RWPE2 (cell line): ENCODE results near the gene COL27A1.

ENCODE experiments used
- ATAC-seq: fragments of 200-7000 bp; cut with Tn5 transposase; 3 replicates; pipeline ENCODE4 v1.9.1; 2021; ENCODE audit warnings: low read depth
- DNase-seq: peaks from one replicate; pipeline ENCODE4 v3.0.0-alpha.2; 2020; ENCODE audit warnings: low spot score
- H3K27ac ChIP-seq: fragments of 450-650 bp; 2 replicates; pipeline ENCODE4 v1.5.1; 2017; ENCODE audit warnings: mild to moderate bottlenecking; ENCODE audit not compliant: poor library complexity, severe bottlenecking
- H3K27me3 ChIP-seq: fragments of 250-450 bp; sonication (Bioruptor Pico); 2 replicates; pipeline ENCODE4 v1.5.1; 2021; ENCODE audit warnings: mild to moderate bottlenecking, moderate library complexity; ENCODE audit not compliant: insufficient read depth, poor library complexity, severe bottlenecking
- H3K36me3 ChIP-seq: fragments of 250-450 bp; sonication (Bioruptor Pico); 2 replicates; pipeline ENCODE4 v1.5.1; 2020; ENCODE audit warnings: low read depth, mild to moderate bottlenecking, moderate library complexity
- H3K4me1 ChIP-seq: fragments of 250-450 bp; sonication (Bioruptor Pico); 2 replicates; pipeline ENCODE4 v1.5.1; 2021; ENCODE audit warnings: mild to moderate bottlenecking, moderate library complexity; ENCODE audit not compliant: insufficient read depth, poor library complexity, severe bottlenecking
- H3K4me3 ChIP-seq: fragments of 250-450 bp; sonication (Bioruptor Pico); 2 replicates; pipeline ENCODE4 v1.5.1; 2021; ENCODE audit warnings: mild to moderate bottlenecking, moderate library complexity; ENCODE audit not compliant: severe bottlenecking
- H3K9me3 ChIP-seq: fragments of 250-450 bp; sonication (Bioruptor Pico); 2 replicates; pipeline ENCODE4 v1.5.1; 2021; ENCODE audit warnings: mild to moderate bottlenecking, moderate library complexity; ENCODE audit not compliant: severe bottlenecking
- CTCF ChIP-seq: fragments of 450-650 bp; IDR thresholded peaks from one replicate; pipeline ENCODE4 v1.5.1; 2017; ENCODE audit warnings: mild to moderate bottlenecking, moderate library complexity; ENCODE audit not compliant: poor library complexity, severe bottlenecking

Gene COL27A1

DNA sequence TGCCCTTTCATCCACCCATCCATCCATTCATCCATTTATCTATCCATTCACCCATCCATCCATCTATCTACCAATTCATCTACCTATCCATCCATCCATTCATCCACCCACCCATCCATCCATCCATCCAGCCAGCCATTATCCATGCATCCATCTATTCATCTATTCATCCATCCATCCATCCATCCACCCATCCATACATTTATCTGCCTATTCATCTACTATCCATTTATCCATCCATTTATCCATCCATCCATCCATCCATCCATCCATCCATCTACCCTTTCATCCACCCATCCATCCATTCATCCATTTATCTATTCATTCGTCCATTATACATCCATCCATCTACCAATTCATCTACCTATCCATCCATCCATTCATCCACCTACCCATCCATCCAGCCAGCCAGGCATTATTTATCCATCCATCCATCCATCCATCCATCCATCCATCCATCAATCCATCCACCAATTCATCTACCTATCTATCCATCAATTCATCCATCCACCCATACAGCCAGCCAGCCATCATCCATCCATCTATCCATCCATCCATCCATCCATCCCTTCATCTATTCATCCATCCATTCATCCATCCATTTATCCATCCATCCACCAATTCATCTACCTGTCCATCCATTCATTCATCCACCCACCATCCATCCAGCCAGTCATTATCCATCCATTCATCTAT lies 10.2 kb downstream of the COL27A1 start:
- Histone ChIP-seq H3K36me3 (no peaks in the 10 kb centered on the region), H3K27me3 (no peaks in the 10 kb centered on the region), H3K4me1 (peaks cover 9% of the 10 kb centered on the region), H3K27ac (no peak overlapping the region), H3K9me3 (no peaks in the 10 kb centered on the region), H3K4me3 (no peak overlapping the region)
- DNase-seq (no peak), ATAC-seq (no peak)
- TF ChIP-seq CTCF: no peak

DNA sequence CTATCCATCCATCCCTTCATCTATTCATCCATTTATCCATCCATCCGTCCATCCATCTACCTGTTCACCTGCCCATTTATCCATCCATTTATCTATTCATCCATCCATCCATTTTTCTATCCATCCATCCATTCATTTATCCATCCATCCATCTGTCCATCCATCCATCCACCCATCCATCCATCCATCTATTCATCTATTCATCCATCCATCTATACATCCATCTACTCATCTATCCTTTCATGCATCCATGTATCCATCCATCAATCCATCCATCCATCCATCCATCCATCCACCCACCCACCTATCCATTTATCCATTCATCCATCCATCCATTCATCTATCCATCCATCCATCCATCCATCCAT lies 10.8 kb downstream of the COL27A1 start:
- ATAC-seq (no peak), DNase-seq (no peak)
- TF ChIP-seq CTCF: no peak
- peaks cover 9% of the 10 kb centered on the region for H3K4me1 ChIP-seq
- H3K4me3 ChIP-seq: no peak overlapping the region
- H3K36me3 ChIP-seq: no peaks in the 10 kb centered on the region
- H3K9me3 ChIP-seq: no peaks in the 10 kb centered on the region
- H3K27me3 ChIP-seq: no peaks in the 10 kb centered on the region
- no peak overlapping the region for H3K27ac ChIP-seq

DNA sequence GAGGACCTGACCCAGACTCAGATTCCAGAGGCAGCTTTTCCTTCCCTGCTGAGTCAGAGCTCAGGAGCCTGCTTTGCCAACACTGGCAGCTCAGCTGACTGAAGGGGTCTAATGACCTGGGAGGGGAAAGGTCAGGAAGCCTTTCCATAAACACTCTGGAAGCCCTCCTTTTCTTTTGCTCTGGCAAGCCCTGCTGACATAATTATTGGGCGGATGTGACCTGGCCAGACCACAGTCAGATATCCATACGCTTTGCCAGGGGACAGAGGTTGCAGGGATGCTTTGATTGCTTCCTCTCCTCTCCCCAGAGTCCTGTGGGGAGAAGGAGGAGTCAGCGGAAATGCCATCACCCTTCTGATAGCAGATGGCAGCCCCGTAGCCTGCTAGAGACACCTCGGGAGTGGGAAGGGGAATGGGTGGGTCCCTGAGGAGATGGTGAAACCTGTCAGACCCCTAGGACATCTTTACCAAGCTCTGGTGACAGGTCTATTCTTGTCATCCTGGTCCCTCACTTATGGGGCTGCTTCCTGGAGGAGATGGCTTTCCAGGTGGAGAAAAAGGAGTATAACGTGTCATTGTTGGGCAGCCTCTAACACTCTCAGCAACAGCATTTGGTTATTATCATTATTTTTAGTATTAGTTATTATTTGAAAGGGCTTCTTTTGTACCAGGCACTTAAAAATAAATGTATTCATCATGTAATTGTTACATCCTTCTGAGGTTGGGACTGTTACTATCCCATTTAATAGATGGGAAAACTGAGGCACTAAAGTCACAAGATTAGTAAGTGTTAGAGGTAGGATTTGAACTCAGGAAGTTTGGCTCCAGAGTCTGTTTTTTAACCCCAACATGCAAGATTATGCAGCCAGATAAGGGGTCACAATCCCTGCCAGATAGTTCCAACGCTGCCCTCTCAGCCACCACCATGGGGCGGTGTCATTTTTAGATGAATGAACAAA lies 11.6 kb downstream of the COL27A1 start:
- Histone ChIP-seq H3K27me3 (no peaks in the 10 kb centered on the region), H3K27ac (no peak overlapping the region), H3K9me3 (no peaks in the 10 kb centered on the region), H3K36me3 (no peaks in the 10 kb centered on the region), H3K4me1 (peaks cover 9% of the 10 kb centered on the region), H3K4me3 (no peak overlapping the region)
- TF ChIP-seq CTCF: no peak
- ATAC-seq (no peak), DNase-seq (no peak)

DNA sequence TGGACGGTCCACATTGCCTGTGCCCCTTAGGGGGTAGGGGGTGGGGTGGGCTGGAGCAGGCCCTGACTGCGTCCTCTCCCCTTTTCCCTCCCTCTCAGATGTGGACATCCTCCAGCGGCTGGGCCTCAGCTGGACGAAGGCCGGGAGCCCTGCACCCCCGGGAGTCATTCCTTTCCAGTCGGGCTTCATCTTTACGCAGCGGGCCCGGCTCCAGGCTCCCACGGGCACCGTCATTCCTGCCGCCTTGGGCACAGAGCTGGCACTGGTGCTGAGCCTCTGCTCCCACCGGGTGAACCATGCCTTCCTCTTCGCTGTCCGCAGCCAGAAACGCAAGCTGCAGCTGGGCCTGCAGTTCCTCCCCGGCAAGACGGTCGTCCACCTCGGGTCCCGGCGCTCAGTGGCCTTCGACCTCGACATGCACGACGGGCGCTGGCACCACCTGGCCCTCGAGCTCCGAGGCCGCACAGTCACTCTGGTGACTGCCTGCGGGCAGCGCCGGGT lies 12.3 kb downstream of the COL27A1 start:
- Histone ChIP-seq H3K27me3 (no peaks in the 10 kb centered on the region), H3K27ac (no peak overlapping the region), H3K36me3 (no peaks in the 10 kb centered on the region), H3K9me3 (no peaks in the 10 kb centered on the region), H3K4me3 (no peak overlapping the region), H3K4me1 (peaks cover 9% of the 10 kb centered on the region)
- no peak for TF ChIP-seq CTCF
- ATAC-seq (no peak), DNase-seq (no peak)
